ENCODE data around the gene SEL1L3. TPM values are rescaled to one million over a fixed set of nuclear protein-coding genes. Genes with fewer than 3 reads are reported as not detected.
"Not testable (repeated sequence)": the region's sequence is repeated elsewhere in the genome, so short reads cannot be mapped to it uniquely, and the experiment has no call there.

The SEL1L3 gene
- total RNA-seq, 1 experiment from 2014 or later = 48.3 TPM

DNA sequence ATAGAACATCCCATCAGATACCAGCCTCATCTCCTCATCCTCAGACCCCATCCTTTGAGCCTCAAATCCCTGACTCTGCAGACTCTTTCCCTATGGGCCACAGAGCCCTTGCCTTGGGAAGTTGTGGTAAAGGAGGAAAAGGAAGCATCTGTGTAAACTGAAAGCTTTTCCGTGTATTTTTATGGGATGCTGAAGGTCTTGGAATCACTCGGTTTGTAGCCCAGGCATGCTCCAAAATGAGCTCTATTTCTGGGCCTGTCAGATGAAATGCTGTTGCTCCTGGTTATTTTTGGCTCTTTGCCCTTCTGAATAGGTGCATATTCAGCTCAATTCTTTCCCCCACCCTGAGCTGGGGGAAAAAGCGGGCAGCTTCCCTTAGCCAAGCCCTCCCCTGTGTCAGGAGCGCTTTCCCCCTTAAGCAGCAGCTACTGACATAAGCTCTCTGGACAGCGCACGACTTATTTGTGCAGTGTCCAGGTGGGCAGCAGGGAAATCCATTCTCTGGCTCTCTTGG lies 5.0 kb upstream of the SEL1L3 start:
- Histone ChIP-seq H3K18ac (ENCODE audit: insufficient read length, low read depth, low read length) (no peak overlapping the region), H2BK12ac (ENCODE audit: insufficient read length, low read depth, low read length) (no peak overlapping the region), H3T11ph (ENCODE audit: low read length) (no peak overlapping the region), H2AFZ (ENCODE audit: low read length) (no peak overlapping the region), H3K23me2 (ENCODE audit: insufficient read length, low read depth, low read length, poor library complexity, severe bottlenecking) (peaks cover 4% of the 10 kb centered on the region), H4K20me1 (ENCODE audit: control insufficient read depth, insufficient read depth, insufficient read length) (no peaks in the 10 kb centered on the region), H2AK5ac (ENCODE audit: insufficient read length, low read length) (no peak overlapping the region), H4K5ac (ENCODE audit: insufficient read length, low read depth, low read length) (no peak overlapping the region), H3K4ac (ENCODE audit: low read depth, low read length) (no peak overlapping the region), H3K4me2 (ENCODE audit: insufficient read depth, insufficient read length, low read length) (no peak overlapping the region), H4K8ac (replicated peaks; ENCODE audit: insufficient read length, low read depth, low read length) (no peak overlapping the region), H4K91ac (ENCODE audit: insufficient read length, low read depth, low read length) (no peak overlapping the region), H3K56ac (ENCODE audit: insufficient read length, low read depth, low read length) (no peak overlapping the region), H2BK15ac (ENCODE audit: low read depth, low read length) (no peak overlapping the region), H3K27ac (ENCODE audit: insufficient read length, low read depth, low read length) (no peak overlapping the region), H3K23ac (ENCODE audit: insufficient read length, low read depth, low read length) (no peak overlapping the region), H2BK5ac (ENCODE audit: insufficient read length, low read length) (no peak overlapping the region), H3K79me2 (ENCODE audit: insufficient read depth, low read length) (no peaks in the 10 kb centered on the region), H3K14ac (ENCODE audit: insufficient read depth, low read length) (no peak overlapping the region), H3K9ac (ENCODE audit: extremely low read depth, insufficient read length, low read length) (no peak overlapping the region), H3K79me1 (ENCODE audit: insufficient read depth, low read depth, low read length, poor library complexity, severe bottlenecking) (no peaks in the 10 kb centered on the region), H3K4me1 (ENCODE audit: insufficient read depth, low read length) (peaks cover 3% of the 10 kb centered on the region; the same call in 1 of the 2 replicates), H3K9me3 (ENCODE audit: control insufficient read depth, low read depth, low read length) (no peaks in the 10 kb centered on the region), H2BK120ac (ENCODE audit: low read depth, low read length, poor library complexity, severe bottlenecking) (no peak overlapping the region), H2BK20ac (ENCODE audit: low read depth, low read length, poor library complexity, severe bottlenecking) (no peak overlapping the region), H3K27me3 (ENCODE audit: insufficient read depth, low read length) (no peaks in the 10 kb centered on the region)
- DNase-seq = no peak
- no peak overlapping the region for H3K27ac Mint-ChIP-seq
- no peak overlapping the region; a peak in 1 of 5 replicates for H3K4me3 Mint-ChIP-seq
- H3K4me1 Mint-ChIP-seq = peaks cover 8 to 15% of the 10 kb centered on the region in 2 experiments
- H3K9me3 Mint-ChIP-seq = no peaks in the 10 kb centered on the region; a peak in 1 of 5 replicates
- H3K36me3 Mint-ChIP-seq (ENCODE audit: insufficient read depth in 1 of 3, low read depth in 3 of 3) = no peaks in the 10 kb centered on the region
- no peak for TF ChIP-seq CTCF (conservative IDR thresholded peaks at IDR 0.05)
- WGBS (ENCODE audit: extremely low coverage, insufficient read length, low lambda C conversion rate) = no CpG with 5 or more reads among the region's 6 CpGs
- peaks cover 15% of the 10 kb centered on the region for H3K27me3 Mint-ChIP-seq (ENCODE audit: low read depth)

GRCh38 chr4:25866401-25866800 lies 3.6 kb upstream of the SEL1L3 start:
- H3K23me2 ChIP-seq (ENCODE audit: insufficient read length, low read depth, low read length, poor library complexity, severe bottlenecking); H3K4me3 Mint-ChIP-seq; H3K23ac ChIP-seq (ENCODE audit: insufficient read length, low read depth, low read length); H3K9ac ChIP-seq (ENCODE audit: extremely low read depth, insufficient read length, low read length); H3K9me3 ChIP-seq (ENCODE audit: control insufficient read depth, low read depth, low read length); H3K27me3 ChIP-seq (ENCODE audit: insufficient read depth, low read length); H3K9me3 Mint-ChIP-seq; H3K18ac ChIP-seq (ENCODE audit: insufficient read length, low read depth, low read length); H2BK15ac ChIP-seq (ENCODE audit: low read depth, low read length); H2BK120ac ChIP-seq (ENCODE audit: low read depth, low read length, poor library complexity, severe bottlenecking); H3K36me3 Mint-ChIP-seq (ENCODE audit: insufficient read depth in 1 of 3, low read depth in 3 of 3); H3K4me1 ChIP-seq (ENCODE audit: insufficient read depth, low read length); H3K27ac ChIP-seq (ENCODE audit: insufficient read length, low read depth, low read length); H2BK5ac ChIP-seq (ENCODE audit: insufficient read length, low read length); H2AK5ac ChIP-seq (ENCODE audit: insufficient read length, low read length); H3K79me1 ChIP-seq (ENCODE audit: insufficient read depth, low read depth, low read length, poor library complexity, severe bottlenecking); H3K27ac Mint-ChIP-seq; H3K4ac ChIP-seq (ENCODE audit: low read depth, low read length); H4K20me1 ChIP-seq (ENCODE audit: control insufficient read depth, insufficient read depth, insufficient read length); H3K79me2 ChIP-seq (ENCODE audit: insufficient read depth, low read length); H2BK20ac ChIP-seq (ENCODE audit: low read depth, low read length, poor library complexity, severe bottlenecking); H4K91ac ChIP-seq (ENCODE audit: insufficient read length, low read depth, low read length); H3K56ac ChIP-seq (ENCODE audit: insufficient read length, low read depth, low read length); H3T11ph ChIP-seq (ENCODE audit: low read length); H3K14ac ChIP-seq (ENCODE audit: insufficient read depth, low read length); H2BK12ac ChIP-seq (ENCODE audit: insufficient read length, low read depth, low read length); H2AFZ ChIP-seq (ENCODE audit: low read length); H4K8ac ChIP-seq (replicated peaks; ENCODE audit: insufficient read length, low read depth, low read length); DNase-seq; H4K5ac ChIP-seq (ENCODE audit: insufficient read length, low read depth, low read length); H3K4me2 ChIP-seq (ENCODE audit: insufficient read depth, insufficient read length, low read length): not testable (repeated sequence)
- Mint-ChIP-seq H3K4me1 (peaks cover 14 to 22% of the 10 kb centered on the region in 2 experiments), H3K27me3 (ENCODE audit: low read depth) (peaks cover 15% of the 10 kb centered on the region)
- no CpG with 5 or more reads among the region's 4 CpGs for WGBS (ENCODE audit: extremely low coverage, insufficient read length, low lambda C conversion rate)

All from H9 (cell line).